Measurements from ENCODE around the gene RAB11A.

GRCh38 chr15:65931221-65931620 lies 61.9 kb downstream of the RAB11A start:
- TF ChIP-seq POLR2A (IDR thresholded peaks at IDR 0.05) = no peak
- no peak for TF ChIP-seq CTCF (IDR thresholded peaks at IDR 0.05)
